NCI-H1694 treated with DMSO at 0.1 percent for 48 hours (cell line): Measurements from ENCODE around the gene SCAPER.

Source experiments
- DNase-seq: peaks from one replicate; lab custom pipeline; 2025; lab: John Stamatoyannopoulos, UW

SCAPER gene, protein sequence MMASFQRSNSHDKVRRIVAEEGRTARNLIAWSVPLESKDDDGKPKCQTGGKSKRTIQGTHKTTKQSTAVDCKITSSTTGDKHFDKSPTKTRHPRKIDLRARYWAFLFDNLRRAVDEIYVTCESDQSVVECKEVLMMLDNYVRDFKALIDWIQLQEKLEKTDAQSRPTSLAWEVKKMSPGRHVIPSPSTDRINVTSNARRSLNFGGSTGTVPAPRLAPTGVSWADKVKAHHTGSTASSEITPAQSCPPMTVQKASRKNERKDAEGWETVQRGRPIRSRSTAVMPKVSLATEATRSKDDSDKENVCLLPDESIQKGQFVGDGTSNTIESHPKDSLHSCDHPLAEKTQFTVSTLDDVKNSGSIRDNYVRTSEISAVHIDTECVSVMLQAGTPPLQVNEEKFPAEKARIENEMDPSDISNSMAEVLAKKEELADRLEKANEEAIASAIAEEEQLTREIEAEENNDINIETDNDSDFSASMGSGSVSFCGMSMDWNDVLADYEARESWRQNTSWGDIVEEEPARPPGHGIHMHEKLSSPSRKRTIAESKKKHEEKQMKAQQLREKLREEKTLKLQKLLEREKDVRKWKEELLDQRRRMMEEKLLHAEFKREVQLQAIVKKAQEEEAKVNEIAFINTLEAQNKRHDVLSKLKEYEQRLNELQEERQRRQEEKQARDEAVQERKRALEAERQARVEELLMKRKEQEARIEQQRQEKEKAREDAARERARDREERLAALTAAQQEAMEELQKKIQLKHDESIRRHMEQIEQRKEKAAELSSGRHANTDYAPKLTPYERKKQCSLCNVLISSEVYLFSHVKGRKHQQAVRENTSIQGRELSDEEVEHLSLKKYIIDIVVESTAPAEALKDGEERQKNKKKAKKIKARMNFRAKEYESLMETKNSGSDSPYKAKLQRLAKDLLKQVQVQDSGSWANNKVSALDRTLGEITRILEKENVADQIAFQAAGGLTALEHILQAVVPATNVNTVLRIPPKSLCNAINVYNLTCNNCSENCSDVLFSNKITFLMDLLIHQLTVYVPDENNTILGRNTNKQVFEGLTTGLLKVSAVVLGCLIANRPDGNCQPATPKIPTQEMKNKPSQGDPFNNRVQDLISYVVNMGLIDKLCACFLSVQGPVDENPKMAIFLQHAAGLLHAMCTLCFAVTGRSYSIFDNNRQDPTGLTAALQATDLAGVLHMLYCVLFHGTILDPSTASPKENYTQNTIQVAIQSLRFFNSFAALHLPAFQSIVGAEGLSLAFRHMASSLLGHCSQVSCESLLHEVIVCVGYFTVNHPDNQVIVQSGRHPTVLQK (N-terminal part only)

DNA sequence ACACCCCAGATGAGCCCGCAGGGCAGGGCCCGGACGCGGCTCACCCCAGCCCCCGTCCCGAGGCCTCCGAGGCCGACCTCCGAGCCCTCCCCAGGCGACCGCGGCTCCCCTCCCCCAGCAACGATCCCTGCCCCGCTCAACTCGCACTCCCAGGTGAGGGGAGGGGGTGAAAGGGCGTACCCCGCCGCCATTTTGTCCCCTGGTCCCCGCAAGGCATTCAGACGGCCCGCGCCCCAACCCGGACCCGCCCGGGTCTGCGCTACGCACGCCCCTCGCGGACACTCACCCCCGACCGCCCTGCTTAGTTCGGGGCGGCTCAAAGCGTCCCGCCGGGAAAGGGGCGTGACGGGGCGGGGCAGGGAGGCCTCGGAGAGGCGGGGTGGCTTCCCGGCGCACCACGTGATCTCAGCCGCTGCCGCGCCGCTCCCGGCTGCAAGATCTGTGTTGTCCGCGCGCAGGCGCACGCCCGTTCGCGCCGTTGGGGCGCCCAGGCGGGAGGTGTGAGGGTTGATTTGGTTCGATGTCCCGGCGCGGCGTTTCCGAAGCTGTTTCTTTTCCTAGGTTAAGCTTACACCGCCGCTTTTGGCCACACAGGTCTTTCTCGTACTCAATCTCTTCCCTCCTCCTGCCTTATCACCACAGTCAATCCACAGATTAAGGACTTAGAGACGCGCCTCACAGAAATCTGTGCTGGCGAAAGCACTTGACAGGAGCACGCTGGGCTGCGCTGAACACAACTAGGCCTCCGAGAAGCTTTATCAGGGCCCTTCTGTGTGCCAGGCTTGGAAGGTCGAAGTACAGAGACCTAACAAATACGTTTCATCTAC lies at the start of gene SCAPER:
Gene SCAPER, minus strand, starts transcription at position 328 of the 827 bp plus-strand sequence. CDS start 21,523 bp downstream, outside the sequence.
- peak; percentile 57 for DNase-seq

DNA sequence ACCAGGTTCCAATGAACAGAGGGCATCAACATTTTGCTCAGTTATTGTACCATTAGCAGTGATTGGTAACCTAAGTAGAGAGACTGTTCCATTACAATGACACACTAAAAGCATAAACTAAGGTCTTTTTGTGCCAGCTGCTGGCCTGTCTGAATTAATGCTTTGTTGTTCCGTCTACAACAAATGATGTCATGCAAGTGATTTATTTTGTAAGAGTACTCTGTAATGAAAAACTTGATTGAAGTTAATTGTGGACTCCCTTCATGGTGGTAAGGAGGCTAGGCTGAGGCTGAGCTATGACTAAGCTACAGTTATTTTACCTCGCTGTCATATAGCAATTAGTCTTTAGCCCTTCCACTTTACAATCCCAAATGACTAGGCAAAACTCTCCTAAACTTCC lies 49.6 kb upstream of the SCAPER start:
- DNase-seq, result no peak

DNA sequence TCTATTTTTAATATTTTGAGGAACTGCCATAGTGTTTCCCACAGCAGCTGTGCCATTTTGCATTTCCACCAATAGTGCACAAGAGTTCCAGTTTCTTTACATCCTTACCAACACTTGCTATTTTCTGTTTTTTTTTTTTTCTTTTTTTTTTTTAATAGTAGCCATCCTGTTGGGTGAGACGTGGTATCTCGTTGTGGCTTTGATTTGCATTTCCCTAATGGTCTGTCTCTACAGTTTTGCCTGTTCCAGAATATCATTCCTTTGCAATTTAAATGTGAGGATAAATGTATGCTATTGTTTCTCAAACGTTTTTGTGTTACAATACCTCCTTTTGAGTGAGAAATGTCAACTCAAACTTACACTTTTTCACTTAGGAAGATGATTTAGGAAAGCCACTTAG lies 48.8 kb upstream of the SCAPER start:
- no peak for DNase-seq

DNA sequence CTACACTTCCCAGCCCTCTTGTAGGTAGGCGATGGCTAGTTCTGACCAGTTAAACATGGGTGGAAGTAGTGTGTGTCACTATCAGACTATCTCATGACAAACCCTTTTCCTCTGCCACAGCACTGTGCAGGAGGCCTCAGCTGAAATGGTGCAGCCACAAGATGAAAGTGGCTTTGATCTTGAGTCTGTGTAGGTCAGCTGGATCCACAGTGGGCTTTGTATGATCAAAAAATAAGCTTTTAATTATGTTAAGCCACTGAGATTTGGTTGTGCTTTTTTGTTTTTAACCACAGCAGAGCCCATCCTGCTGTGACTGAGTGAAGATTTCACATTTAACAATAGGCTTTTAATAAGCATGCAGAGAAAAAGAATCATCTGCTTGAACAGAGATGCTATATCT lies 46.1 kb upstream of the SCAPER start:
- DNase-seq, result no peak

DNA sequence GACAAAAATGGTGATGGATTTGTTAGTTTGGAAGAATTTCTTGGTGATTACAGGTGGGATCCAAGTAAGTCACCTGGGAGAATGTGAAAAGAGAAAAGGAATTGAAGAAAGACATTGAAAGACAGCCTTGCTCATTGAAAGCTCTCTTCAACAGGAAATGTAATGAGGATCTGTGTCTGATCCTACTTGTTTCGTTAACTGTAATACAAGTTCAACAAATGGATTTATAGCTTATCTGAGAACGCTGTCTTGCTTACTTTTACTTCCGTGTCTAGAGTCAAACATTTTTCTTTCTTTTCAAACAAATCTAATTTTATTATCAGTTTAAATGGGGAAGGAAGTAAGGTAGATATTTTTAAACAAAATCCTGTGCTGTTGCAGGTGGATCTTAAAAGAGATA lies 42.3 kb upstream of the SCAPER start:
- DNase-seq, result no peak

DNA sequence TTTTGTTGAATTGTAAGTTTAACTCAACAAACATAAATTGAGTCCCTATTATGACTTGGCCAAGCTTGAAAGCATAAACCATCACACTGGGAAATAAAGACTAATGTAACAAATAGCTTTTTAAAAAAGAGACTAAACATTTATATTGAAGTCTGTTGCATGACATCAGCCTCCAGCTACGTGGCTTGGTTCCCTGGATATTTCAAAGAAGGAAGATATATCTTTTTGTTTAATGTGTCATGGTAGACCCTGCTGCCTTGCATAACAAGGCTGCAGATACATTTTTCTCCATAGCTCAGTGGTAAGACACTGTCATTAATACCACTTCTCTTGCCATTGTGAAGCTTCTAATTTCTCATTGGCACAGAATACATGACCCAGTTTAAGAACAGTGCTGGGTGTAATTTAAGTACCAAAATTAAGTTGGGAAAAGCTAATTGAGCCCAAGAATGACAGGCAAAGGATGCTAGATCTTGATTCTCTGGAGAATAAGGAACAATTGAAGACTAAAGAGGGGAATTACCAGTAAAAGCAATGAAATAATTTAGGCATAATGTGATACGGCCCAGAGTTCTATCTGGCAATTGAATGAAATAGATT lies 40.5 kb upstream of the SCAPER start:
- no peak for DNase-seq

DNA sequence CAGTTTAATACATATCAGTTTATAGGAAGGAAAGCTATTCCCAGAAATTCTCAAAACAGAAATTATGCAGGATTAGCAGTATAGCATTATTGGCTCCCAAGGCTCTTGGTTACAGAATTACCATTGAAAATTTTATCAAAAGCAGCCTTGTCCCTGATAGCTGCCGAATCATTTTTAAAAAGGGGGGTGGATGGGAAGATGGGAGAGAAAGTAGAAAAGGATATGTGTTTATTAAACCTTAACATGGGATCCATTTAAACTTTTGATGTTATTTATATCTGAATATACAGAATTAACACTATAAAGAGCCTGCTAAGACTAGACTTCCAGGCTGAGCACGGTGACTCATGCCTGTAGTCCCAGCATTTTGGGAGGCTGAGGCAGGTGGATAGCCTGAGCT lies 37.2 kb upstream of the SCAPER start:
- no peak for DNase-seq

DNA sequence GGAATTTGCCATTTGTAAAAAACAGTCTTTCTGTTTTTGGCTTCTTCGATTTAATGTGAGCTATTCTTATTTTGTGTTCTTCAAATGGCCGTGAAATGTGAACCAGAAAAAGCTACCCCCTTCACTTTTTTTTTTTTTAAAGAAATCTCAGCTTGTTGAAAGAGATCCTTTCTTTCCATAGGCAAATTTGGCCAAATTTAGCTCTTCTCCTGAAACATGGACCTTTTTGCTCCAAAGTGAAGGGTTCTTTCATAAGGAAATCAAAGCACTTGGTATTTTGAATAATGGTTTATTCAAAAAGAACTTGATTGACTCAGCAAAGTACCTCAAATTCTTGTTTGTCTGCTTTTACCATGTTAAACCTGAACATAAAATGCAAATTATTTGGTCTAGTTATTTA lies 36.5 kb upstream of the SCAPER start:
- no peak for DNase-seq

DNA sequence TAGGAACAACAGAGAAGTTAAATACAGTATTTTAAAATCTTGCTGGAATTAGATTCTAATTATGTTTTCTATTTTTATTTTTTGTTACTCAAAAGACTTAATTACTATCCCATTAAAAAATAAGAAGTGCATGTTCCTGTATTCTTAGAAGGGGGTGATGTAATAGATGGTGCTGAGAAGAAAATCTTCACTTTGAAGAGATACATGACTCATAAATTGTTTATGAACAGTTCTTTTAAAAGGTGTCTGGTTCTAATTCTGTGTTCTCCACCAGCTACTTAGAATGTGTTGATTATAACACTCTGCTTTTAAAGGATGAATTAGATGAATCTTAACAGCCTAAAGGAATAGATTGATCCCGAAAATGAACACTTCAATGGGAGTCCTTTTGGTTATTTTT lies 34.6 kb upstream of the SCAPER start:
- DNase-seq, result no peak

DNA sequence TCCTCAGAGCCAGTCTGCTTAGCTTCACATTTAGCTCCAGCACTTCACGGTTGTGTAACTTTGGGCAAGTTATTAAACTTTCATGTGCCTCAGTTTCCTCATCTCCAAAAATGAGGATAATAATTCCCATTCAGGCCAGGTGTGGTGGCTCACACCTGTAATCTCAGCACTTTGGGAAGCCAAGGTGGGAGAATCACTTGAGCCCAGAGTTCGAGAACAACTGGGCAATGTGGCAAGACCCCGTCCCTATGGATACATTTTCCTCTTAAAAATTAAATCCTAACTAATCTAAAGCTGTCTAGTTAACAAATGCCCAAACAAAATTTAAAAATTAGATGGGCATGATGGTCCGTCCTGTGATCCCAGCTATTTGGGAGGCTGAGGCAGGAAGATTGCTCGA lies 33.6 kb upstream of the SCAPER start:
- DNase-seq, result no peak

DNA sequence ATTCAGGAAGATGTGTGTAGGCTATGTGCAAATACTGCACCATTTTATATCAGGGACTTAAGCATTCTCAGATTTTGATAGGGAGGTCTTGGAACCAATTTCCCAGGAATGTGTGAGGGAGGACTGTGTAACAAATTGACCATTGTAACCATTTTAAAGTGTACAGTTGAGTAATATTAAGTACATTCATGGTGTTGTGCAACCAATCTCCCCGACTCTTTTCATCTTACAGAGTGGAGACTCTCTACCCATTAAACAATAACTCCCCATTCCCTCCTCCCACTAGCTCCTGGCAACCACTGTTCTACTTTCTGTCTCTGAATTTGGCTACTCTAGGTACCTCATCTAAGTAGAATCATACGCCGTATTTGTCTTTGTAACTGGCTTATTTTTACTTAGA lies 31.5 kb upstream of the SCAPER start:
- no peak for DNase-seq

DNA sequence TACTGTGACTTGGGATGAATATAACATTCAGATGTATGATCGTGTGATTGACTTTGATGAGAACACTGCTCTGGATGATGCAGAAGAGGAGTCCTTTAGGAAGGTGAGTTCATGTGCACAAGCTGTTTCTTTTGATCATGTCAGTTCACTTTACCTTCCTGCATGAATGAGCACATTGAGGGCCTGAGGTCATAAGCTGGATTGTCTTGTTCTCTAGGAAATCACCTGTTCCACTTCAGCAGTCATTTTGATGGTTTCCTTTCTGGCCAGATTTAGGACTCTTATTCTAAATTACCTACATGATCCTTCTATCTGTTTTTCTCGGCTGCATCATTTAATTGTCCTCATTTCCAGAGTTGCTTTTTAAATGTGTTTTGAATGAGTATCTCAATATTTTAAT lies 30.5 kb upstream of the SCAPER start:
- no peak for DNase-seq

DNA sequence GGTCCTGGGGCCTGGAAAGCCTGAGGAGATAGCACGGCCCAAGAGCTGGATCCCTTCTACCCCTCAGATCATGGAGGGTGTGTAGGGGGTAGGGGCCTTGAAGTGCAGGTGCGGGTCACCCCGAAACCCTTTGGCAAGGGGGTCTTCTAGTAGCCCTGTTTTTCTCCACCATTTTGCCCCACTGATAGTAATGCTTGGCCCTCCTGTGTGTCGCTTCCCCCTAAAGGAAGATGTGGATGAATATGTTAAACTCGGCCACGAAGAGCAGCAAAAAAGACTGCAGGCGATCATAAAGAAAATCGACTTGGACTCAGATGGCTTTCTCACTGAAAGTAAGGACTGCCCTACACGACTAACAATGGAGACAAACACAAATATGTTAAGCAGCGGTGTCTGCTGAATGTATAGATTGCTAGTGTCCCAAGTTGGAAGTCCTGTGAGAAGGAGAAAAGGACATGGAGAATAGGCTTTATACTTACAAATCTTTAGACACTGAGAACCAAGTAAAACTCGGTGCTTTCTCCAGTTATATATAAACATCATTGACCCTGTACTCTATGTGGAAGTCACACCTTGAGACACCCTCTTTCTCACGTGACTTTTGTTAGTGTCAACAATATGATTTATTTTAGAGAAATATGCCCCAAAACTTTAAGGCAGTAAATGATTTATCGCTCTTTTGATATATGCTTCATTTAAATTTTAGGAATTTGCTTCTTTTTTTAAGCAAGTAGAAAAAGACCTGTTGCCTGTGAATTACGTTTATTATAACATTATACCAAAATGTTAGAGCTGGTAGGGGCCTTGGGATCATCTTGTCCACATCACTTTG lies 27.2 kb upstream of the SCAPER start:
- DNase-seq, result no peak

DNA sequence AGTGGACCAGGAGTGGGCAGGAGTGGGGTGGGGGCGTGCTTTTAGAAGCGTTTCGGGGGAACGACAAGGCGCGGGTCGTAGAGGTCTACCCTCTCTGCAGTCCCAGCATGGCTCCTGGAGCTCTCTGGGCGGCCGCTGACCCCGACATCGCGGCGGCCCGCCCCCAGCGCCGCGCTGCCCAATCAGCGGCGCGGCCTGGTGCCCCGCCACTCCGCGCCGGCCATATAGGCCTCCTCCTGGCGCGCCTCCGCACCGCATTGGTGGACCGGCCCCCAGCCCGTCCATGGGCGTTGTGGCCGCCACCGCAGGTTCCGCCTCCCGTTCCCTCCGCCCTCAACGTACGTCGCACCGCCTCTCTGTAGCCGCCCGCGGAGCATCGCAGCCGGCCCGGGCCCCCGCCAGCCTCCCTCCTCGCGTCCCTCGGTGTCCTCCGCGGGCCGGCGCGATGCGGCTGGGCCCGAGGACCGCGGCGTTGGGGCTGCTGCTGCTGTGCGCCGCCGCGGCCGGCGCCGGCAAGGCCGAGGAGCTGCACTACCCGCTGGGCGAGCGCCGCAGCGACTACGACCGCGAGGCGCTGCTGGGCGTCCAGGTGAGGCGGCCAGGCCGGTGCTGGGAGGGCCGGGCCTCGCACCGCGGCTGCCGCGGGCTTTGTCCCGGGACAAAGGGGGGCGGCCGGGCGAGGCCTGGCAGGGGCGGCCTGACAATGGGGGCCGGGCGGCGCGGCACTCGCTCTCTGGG lies 26.4 kb upstream of the SCAPER start, which contains the start of gene RCN2:
Gene RCN2, plus strand, starts transcription at position 353 of the 738 bp plus-strand sequence. Its CDS starts 93 bp downstream, at position 446.
- DNase-seq, result peak; percentile 76

DNA sequence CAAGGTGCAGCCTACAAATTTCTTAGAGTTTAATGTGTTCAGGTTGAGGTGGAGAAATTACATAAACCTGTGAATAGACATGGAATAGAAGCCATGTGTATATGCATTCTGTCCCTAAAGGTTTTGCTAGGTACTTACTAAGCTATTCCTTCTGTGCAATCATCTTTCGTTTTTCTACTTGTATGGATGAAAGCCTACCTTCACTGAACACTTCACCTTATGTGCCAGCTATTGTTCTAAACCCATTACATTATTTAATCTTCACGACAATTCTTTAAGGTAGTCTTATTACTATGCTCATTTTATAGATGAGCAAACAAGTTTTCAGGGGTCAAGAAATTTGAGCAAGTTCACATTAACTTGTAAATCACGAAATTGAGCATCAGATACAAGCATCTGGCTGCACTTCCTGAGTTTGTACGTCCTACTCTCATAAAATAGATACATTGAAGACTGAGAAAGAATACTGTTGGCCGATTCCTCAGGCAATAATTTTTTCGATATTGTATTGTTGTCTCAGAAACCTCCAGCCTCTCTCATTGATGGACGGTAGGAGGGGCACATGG lies 25.8 kb upstream of the SCAPER start:
- no peak for DNase-seq

DNA sequence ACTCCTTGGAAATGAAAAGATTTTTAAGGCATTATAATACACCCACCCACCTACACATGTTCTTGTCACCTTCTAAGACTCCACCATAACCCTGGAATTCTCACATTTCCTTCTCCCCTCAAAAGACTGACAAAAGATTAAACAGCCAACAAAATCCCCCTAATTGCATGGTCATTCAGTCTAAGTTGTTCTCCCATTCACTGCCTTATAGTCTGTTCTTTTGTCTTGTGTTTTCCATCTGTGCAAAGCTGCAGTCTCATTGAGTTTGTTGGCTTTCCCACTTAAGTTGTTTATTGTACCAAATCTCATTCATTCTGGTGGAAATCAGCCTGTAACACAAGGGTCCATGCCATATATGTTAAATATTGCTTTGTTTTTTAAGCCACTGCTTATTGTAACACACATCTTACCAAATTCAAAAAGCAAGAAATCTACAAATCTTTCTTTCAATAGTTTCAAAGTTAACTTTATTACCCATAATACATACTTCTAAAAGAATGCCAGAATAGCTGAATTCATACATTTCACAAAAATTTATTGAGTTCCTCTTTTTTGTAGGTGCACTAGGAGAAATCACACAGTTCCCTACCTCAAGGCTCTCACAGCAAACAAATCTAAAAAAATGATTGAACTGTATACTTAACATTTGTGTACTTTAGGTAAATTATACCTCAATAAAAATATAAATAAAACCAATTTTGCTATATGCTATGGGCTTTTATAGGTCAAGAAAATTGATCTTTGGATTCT lies 24.0 kb upstream of the SCAPER start:
- DNase-seq, result no peak

DNA sequence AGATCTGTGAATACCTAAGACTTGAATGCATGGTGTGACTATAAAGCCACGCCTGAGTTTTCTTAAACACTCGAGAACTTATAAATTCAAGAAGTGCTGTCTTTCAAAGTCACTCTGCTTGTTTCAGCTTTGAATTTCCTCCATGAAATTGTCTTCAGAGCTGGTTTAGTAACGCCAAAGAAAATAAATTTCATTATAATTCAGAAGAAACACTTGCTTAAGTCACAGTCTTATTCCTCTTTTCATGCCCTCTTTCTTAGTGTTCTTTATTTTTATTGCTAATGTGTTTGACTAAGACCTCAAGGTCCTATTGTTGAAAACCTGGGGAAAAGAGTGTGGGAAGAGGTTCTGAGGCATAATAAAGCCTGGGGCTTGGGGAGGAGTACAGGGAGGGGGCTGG lies 23.1 kb upstream of the SCAPER start:
- no peak for DNase-seq

DNA sequence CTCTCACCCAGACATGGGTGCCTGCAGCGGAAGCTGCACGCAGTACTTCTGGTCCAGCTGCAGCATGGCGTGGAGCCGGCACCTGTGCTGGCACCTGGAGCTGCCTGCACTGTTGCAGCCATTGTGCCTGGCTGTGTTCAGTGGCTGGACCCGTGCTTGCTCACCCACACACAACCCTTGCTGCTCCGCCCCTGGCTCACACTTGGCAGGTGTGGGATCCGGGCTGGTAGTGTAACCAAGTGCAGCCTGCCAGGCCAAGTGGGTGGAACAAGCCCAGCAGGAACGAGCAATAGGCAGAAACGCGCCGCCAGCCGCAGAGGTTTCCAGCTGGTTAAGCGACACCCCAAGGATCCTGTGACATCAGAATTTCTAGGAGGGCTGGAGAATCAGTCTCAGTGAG lies 11.2 kb upstream of the SCAPER start:
- no peak for DNase-seq
